Ascending aorta (tissue), 2 donors: ENCODE results near the gene COX15. TPM values are rescaled to one million over a fixed set of nuclear protein-coding genes. Genes with fewer than 3 reads are reported as not detected.

Experiments used
- DNase-seq, 2 donors: peaks; one replicate each; pipeline ENCODE4 v3.0.0-alpha.2; 2019; ENCODE audit warnings: low spot score in 2 of 2
- H3K27ac ChIP-seq, 2 donors: fragments of 200-600 bp; sonication (generic); one replicate each; pipeline ENCODE4 v1.5.1; 2016 to 2017; ENCODE audit warnings: mild to moderate bottlenecking in 1 of 2
- H3K27me3 ChIP-seq: fragments of 200-600 bp; sonication (generic); one replicate; pipeline ENCODE4 v1.5.1; 2017
- H3K36me3 ChIP-seq, 2 donors: fragments of 200-600 bp; sonication (generic); one replicate each; pipeline ENCODE4 v1.5.1; 2016
- H3K4me1 ChIP-seq, 2 donors: fragments of 200-600 bp; sonication (generic); one replicate each; pipeline ENCODE4 v1.5.1; 2016 to 2017; ENCODE audit warnings: mild to moderate bottlenecking in 1 of 2
- H3K4me3 ChIP-seq, 2 donors: fragments of 200-600 bp; sonication (generic); one replicate each; pipeline ENCODE4 v1.5.1; 2016 to 2017; ENCODE audit warnings: mild to moderate bottlenecking in 1 of 2
- H3K9me3 ChIP-seq, 2 donors: fragments of 200-600 bp; sonication (generic); one replicate each; pipeline ENCODE4 v1.5.1; 2016
- intact Hi-C: fragments of 100-400 bp; cut with DNase I; formaldehyde crosslinking; loops from one replicate; pipeline ENCODE4 v1.15.1; 2023
- total RNA-seq: library from RNA; depleted of rRNA; stranded (reverse); fragments of >200 nt; gene quantifications from one replicate; pipeline ENCODE4 v1.1.0, GENCODE V29; 2016
- TF ChIP-seq, protein P1 (sequence below), 3 experiments: fragments of 200-600 bp in 2 of 3; fragments of 450-650 bp in 1 of 3; sonication (generic) in 2 of 3; IDR thresholded peaks; one replicate each; pipeline ENCODE4 v1.5.1; 2016 to 2019; ENCODE audit warnings: antibody characterized with exemption in 3 of 3, mild to moderate bottlenecking in 1 of 3, moderate library complexity in 1 of 3

Gene COX15
- total RNA-seq, 1 donor from 2014 or later: 22.0 TPM

DNA sequence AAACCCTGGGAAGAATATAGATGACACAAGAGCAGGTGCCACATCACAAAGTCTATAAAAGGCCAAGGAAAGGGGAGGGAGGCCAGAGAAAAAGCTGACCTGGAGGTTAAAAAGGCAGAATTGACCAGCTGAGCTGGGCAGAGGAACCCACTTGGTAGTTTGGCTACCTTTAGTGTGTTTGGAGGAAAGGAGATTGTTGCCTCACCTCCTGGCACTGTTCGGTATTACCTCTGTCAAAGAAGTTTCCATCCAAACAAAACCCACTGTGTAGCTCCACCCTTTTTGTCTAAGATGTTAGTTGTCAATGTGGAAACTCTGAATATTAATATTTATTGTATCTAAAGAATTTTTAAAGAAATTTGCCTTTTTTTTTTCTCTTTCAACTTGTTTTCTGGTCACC is 49.2 kb downstream of the COX15 start:
- no peaks in the 10 kb centered on the region for H3K4me1 ChIP-seq
- TF ChIP-seq, protein P1, sequence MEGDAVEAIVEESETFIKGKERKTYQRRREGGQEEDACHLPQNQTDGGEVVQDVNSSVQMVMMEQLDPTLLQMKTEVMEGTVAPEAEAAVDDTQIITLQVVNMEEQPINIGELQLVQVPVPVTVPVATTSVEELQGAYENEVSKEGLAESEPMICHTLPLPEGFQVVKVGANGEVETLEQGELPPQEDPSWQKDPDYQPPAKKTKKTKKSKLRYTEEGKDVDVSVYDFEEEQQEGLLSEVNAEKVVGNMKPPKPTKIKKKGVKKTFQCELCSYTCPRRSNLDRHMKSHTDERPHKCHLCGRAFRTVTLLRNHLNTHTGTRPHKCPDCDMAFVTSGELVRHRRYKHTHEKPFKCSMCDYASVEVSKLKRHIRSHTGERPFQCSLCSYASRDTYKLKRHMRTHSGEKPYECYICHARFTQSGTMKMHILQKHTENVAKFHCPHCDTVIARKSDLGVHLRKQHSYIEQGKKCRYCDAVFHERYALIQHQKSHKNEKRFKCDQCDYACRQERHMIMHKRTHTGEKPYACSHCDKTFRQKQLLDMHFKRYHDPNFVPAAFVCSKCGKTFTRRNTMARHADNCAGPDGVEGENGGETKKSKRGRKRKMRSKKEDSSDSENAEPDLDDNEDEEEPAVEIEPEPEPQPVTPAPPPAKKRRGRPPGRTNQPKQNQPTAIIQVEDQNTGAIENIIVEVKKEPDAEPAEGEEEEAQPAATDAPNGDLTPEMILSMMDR (IDR thresholded peaks at IDR 0.05): no peak
- H3K27me3 ChIP-seq: no peaks in the 10 kb centered on the region
- intact Hi-C loops: no loop called here
- DNase-seq: no peak
- H3K4me3 ChIP-seq: no peak overlapping the region
- no peak overlapping the region for H3K27ac ChIP-seq
- H3K9me3 ChIP-seq: no peaks in the 10 kb centered on the region
- H3K36me3 ChIP-seq: peaks cover 8 to 19% of the 10 kb centered on the region in 2 donors

Other genes with a start within 250 kb of the COX15 start
- not detected for gene NKX2-3, start 199.2 kb downstream of the COX15 start, total RNA-seq
- 25.2 TPM for gene SLC25A28, start 111.7 kb downstream of the COX15 start, total RNA-seq
- gene ENTPD7, start 72.6 kb downstream of the COX15 start, total RNA-seq: 9.9 TPM
- 8.0 TPM for gene CUTC, start 107 bp upstream of the COX15 start, total RNA-seq
- 0.96 TPM for gene ABCC2, start 50.5 kb upstream of the COX15 start, total RNA-seq